A549 treated with dexamethasone at 1 μM for 4 hours (cell line): ENCODE data around the gene TFAP2A. TPM values are rescaled to one million over a fixed set of nuclear protein-coding genes. Genes with fewer than 3 reads are reported as not detected.

Source experiments
- total RNA-seq: library from RNA; stranded (reverse); fragments of 200-300 nt; extraction: Qiagen RNA extraction; gene quantifications from 5 replicates; pipeline ENCODE4 v1.2.3, GENCODE V29; 2022

TFAP2A gene
- total RNA-seq = 7.0 to 11.4 TPM (median 10.4 TPM) in 5 replicates

GRCh38 chr6:10414756-10415616, at the start of gene TFAP2A:
TFAP2A (minus strand) TSS chr6:10415074; CDS start chr6:10414991, 83 bp downstream.

Other genes starting within 250 kb of the TFAP2A start
- gene GCNT2, start 106.3 kb upstream of the TFAP2A start, total RNA-seq = 5.1 to 5.4 TPM (median 5.3 TPM) in 5 replicates